ENCODE results near the gene RAB8B.

DNA sequence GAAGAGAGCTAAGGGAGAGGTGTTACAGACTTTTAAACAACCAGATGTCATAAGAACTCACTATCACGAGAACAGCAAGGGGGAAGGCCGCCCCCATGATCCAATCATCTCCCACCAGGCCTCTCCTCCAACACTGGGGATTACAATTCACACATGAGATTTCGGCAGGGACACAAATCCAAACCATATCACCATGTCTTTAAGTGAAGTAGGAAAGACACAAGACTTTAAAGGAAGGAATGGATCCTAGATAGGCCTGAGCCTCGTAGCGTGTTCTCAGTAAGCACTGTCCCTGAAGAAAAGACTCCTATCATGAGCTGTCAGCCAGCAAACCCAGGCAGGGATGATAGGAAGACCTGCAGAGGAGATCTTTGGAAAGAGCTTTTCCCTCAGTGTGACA lies 17.0 kb upstream of the RAB8B start:
- no peak for TF ChIP-seq POLR2AphosphoS5 (IDR thresholded peaks at IDR 0.05)
- TF ChIP-seq CTCF (IDR thresholded peaks at IDR 0.05; ENCODE audit: poor library complexity, severe bottlenecking) = no peak
- TF ChIP-seq, protein P1, sequence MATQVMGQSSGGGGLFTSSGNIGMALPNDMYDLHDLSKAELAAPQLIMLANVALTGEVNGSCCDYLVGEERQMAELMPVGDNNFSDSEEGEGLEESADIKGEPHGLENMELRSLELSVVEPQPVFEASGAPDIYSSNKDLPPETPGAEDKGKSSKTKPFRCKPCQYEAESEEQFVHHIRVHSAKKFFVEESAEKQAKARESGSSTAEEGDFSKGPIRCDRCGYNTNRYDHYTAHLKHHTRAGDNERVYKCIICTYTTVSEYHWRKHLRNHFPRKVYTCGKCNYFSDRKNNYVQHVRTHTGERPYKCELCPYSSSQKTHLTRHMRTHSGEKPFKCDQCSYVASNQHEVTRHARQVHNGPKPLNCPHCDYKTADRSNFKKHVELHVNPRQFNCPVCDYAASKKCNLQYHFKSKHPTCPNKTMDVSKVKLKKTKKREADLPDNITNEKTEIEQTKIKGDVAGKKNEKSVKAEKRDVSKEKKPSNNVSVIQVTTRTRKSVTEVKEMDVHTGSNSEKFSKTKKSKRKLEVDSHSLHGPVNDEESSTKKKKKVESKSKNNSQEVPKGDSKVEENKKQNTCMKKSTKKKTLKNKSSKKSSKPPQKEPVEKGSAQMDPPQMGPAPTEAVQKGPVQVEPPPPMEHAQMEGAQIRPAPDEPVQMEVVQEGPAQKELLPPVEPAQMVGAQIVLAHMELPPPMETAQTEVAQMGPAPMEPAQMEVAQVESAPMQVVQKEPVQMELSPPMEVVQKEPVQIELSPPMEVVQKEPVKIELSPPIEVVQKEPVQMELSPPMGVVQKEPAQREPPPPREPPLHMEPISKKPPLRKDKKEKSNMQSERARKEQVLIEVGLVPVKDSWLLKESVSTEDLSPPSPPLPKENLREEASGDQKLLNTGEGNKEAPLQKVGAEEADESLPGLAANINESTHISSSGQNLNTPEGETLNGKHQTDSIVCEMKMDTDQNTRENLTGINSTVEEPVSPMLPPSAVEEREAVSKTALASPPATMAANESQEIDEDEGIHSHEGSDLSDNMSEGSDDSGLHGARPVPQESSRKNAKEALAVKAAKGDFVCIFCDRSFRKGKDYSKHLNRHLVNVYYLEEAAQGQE (IDR thresholded peaks at IDR 0.05; ENCODE audit: borderline replicate concordance) = no peak
- TF ChIP-seq EZH2 (IDR thresholded peaks at IDR 0.05; ENCODE audit: borderline replicate concordance, insufficient read depth, low read length, poor library complexity, severe bottlenecking) = no peak
- TF ChIP-seq SMC3 (conservative IDR thresholded peaks at IDR 0.05; ENCODE audit: poor library complexity) = no peak
- no peak for TF ChIP-seq RAD21 (conservative IDR thresholded peaks at IDR 0.05)
- no peak for TF ChIP-seq TAF1 (IDR thresholded peaks at IDR 0.05; ENCODE audit: low read depth)
- no peak for TF ChIP-seq EP300 (conservative IDR thresholded peaks at IDR 0.05; ENCODE audit: poor library complexity, severe bottlenecking)
- TF ChIP-seq MXI1 (conservative IDR thresholded peaks at IDR 0.05; ENCODE audit: poor library complexity, severe bottlenecking) = no peak

All from neural cell (in vitro differentiated cells).